GM19372 (cell line): ENCODE results near the gene ACADS.

Experiments used
- ATAC-seq: cut with Tn5 transposase; IDR thresholded peaks from one replicate; pipeline ENCODE4 v1.9.1; 2021; ENCODE audit warnings: mild to moderate bottlenecking, low read depth, moderate library complexity; ENCODE audit not compliant: unreplicated experiment

ACADS gene, protein sequence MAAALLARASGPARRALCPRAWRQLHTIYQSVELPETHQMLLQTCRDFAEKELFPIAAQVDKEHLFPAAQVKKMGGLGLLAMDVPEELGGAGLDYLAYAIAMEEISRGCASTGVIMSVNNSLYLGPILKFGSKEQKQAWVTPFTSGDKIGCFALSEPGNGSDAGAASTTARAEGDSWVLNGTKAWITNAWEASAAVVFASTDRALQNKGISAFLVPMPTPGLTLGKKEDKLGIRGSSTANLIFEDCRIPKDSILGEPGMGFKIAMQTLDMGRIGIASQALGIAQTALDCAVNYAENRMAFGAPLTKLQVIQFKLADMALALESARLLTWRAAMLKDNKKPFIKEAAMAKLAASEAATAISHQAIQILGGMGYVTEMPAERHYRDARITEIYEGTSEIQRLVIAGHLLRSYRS

GRCh38 chr12:120725659-120726509 lies at the start of gene ACADS:
Gene ACADS, plus strand, starts transcription at chr12:120725826. Its CDS starts 60 bp downstream, at chr12:120725886.
- peak; percentile 99 for ATAC-seq

DNA sequence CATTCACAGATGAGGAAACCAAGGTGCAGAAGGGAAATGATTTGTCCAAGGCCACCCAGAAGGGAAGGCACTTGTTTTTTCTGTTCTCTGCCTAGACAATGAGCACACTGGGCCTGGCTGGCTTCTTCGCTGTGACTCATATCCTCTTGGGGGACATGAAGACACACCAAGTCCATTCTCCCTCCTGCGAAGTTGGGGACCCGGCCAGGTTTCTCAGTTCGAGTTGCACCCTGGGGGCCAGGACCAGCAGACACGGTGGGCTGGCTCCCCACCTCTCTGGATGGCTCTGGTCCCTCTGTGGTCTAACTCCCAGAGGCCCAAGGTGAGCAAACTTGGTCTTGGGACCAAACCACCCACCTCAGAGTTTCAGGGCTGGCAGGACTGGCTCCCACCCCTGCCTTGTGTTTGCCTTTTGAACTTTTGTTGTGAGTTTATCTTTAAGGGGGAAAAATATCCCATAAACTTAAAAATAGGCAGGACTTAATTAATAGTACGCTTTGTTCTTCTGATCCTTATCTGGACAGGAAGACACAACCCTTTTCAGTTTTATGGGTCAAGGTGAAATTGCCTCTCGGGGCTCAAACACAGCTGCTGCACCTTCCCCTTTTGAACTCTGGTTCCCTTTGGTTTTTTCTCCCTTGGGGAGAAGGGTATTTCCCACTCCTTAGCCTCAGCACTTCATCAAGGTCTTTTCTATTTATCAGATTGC lies 47.7 kb upstream of the ACADS start:
- no peak for ATAC-seq

GRCh38 chr12:120678572-120678971 lies 47.1 kb upstream of the ACADS start:
- no peak for ATAC-seq

GRCh38 chr12:120680165-120680738 lies 45.4 kb upstream of the ACADS start:
- no peak for ATAC-seq

DNA sequence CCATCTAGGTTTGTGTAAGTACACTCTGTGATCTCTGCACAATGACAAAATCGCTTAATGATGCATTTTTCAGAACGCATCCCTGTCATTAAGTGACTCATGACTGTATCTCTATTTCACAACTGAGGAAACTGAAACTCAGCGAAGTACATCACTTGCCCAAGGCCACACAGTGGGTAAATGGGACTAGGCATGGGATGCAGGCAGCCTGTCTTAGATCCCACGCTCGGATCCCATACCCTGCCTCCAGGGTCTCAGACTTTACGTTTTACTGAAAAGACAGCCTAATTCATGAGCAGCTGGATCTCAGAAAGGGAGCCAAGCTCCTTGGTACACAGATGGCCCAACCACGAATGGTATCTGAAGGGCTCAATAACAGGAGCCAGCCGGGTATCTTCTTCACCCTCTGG lies 41.1 kb upstream of the ACADS start:
- no peak for ATAC-seq

- ATAC-seq, result no peak
Measured at GRCh38 chr12:120685522-120685921, 40.1 kb upstream of the ACADS start.

DNA sequence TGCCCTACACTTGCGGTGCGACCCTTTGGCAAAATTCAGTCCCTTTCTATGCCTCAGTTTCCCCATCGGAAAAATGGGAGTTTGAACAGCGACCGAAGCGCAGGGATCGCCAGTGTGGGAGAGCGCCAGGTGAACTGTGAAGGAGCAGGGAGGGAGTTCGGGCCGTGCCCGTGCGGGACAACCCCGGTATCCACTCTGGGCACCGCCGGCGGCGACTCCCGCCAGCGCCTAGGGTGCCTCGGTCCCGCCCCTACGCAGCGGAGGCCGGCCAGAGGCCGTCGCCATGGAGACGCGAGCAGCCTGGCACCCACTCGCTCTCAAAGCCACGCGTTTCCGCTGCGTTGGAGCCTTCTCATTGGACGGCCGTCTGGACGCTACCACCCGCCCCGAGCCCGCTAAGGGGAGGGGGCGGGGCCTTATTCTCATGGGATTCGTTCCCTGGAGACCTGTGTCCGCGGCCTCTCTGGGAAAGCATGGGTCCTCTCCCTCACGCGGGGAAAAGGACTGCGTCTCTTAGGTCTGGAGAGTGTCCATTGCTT lies 39.4 kb upstream of the ACADS start:
- peak; percentile 69 for ATAC-seq

DNA sequence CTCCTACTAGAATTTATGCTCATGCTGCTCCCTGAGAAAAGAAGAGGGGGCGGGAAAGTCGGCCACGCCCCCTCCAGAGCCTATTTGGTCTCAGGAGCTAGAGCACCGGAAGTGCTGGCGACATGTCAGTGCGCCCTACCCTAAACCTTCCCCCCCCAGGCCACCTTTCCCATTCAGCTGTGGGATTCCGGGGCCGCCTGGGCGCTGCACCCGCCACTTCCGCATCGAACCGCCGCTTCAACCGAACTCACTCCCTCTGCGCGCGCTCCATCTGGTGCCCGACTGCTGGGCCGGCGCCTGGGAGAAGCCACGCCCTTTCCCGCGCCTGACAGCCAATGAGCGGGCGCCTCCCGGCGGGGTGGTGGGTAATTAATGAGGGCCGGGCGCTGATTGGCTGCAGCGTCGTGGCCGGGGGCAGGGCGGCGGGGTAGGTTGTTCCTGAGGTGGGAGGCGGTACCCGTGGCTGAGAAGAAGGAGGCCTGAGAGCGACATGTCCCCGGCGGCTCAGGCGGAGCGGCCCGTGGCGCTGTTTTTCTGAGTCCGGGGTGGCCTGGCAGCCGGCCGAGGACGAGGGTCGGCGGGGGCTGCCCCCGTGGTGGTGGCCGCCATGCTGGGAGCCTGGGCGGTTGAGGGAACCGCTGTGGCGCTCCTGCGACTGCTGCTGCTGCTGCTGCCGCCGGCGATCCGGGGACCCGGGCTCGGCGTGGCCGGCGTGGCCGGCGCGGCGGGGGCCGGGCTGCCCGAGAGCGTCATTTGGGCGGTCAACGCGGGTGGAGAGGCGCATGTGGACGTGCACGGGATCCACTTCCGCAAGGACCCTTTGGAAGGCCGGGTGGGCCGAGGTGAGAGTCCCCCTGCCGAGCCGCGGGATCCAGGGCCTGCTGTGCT lies 38.7 kb upstream of the ACADS start, which contains the start of gene MLEC:
Gene MLEC, plus strand, starts transcription at position 460 of the 888 bp plus-strand sequence. Its CDS starts 148 bp downstream, at position 608.
- peak; percentile 70 for ATAC-seq

DNA sequence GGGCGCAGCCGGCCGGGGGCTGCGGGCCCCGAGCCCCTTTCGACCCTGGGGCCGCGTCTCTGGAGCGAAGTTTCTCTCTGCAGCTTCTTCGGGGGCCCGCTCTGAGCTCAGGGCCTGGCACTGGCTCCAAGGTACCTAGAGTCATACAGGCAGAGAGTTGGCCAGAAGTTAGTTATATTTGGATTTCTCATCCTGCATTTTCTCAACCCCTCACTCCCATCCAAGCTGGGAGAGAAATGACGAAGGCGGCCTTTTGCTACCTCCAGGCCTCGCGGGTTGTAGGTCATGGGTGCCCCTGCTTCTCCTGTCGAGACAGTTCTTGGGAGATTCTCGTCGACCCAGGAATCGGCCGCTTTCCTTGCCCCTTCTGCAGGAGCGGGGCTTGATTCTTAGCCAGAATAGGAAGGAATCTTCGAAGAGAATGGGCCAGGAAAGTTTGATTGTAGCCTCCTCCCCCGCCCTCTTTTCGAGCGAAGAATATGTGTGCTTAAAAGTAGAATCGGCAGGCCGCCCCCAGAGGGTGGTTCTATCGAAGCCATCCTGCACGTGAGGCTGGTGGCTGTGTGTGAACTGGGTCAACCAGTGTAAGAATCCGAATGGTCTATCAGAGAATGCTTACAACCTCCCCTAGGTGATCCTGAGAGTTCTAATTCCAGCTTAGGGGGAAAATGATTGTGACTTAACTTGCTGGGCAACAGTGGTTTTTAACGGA lies 37.9 kb upstream of the ACADS start:
- no peak for ATAC-seq

DNA sequence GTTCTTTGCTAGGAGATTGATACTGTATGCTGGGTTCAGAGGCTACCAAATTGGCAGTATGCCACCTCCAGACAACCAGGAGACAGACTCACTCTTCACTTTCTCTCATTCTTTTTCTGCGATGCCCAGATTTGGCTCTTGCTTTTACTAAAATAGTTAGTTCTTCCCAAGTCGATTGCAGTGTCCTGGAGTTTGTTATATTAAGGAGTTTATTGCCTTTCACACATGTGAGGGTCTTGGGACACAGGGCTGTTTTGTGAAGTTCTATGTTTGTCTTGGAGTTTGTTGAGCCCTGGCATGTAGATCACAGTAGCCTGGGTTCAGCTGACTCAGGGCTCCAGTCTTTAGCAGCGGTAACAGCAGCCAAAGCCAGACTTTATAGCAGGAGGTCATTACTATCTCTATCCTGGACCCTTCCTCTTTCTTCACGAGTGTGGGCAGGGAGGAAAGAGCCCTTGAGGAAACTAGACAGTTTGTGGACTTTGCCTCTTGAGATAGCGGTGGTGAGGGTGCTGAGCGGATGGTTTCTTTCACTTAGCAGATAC lies 37.0 kb upstream of the ACADS start:
- ATAC-seq, result no peak

- ATAC-seq, result no peak
Measured at GRCh38 chr12:120689397-120690082, 36.1 kb upstream of the ACADS start.

GRCh38 chr12:120690083-120690450 lies 35.6 kb upstream of the ACADS start:
- ATAC-seq, result no peak

GRCh38 chr12:120690978-120691377 lies 34.6 kb upstream of the ACADS start:
- ATAC-seq, result no peak

- ATAC-seq, result no peak
Measured at GRCh38 chr12:120692524-120693033, 33.0 kb upstream of the ACADS start.

DNA sequence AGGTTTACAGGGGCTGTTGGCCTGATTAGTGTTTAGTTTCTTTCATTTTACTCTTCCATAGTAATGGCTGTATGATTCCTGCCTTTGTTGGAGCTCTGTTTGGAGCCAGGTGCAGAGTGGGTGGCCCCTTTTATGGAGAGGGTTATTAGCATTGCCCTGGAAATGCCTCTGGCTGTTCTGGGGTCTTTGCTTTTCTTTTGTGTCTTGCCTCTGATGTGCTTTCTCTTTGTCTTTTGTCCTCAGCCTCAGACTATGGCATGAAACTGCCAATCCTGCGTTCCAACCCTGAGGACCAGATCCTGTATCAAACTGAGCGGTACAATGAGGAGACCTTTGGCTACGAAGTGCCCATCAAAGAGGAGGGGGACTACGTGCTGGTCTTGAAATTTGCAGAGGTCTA lies 31.8 kb upstream of the ACADS start:
- ATAC-seq, result no peak

DNA sequence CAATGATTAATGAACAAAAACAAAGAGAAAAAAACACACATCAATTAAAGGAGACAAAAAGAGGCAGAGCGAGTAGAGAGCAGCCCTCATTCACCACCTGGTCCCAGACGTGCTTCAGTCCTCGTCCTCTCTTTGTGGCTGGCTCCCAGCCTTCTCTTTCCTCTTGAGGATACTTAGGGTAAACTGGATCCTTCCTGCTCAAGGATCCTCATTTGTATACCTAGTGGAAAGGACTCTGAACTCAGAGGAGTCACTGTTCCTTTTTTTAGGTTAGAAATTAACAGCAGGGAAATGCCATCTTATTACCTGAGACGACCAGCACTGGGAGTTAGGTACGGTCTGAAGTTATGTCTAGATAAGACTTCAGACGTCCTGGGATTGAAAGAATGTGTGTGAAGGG lies 29.0 kb upstream of the ACADS start:
- ATAC-seq, result no peak

DNA sequence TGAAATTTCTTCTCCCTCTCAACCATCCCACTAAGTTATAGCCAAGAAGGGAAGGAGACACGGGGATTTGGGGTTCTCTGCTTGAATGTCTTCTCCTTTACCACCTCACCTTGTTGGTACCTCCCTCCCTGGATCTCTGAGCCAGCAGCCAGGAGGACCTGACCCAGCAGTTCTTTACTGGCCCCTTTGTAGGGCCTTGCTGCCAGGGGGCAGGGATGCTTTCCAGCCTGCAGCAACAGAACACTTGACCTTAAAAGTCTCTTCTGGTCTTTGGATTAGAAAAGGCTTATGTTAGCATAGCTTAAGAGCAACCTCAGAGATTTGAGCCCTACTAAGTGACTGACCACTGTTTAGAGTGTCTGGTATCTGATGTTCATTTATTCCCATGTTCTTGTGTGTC lies 28.3 kb upstream of the ACADS start:
- ATAC-seq, result no peak

- no peak for ATAC-seq
Measured at GRCh38 chr12:120698665-120699064, 27.0 kb upstream of the ACADS start.
